LNCaP clone FGC (cell line): Measurements from ENCODE around the gene FYTTD1.

Experiments used
- DNase-seq: peaks from one replicate; pipeline ENCODE4 v3.0.0-alpha.2; 2011; ENCODE audit warnings: low read depth
- H3K4me3 ChIP-seq: 2 replicates; pipeline ENCODE4 v1.5.1; 2011; ENCODE audit warnings: mild to moderate bottlenecking, low read depth, low read length, control low read depth
- TF ChIP-seq, protein P1 (sequence below): IDR thresholded peaks from 2 replicates; pipeline ENCODE4 v1.5.1; 2012; ENCODE audit warnings: mild to moderate bottlenecking; ENCODE audit not compliant: control insufficient read depth, insufficient read depth; ENCODE audit errors: extremely low read depth

FYTTD1 gene

DNA sequence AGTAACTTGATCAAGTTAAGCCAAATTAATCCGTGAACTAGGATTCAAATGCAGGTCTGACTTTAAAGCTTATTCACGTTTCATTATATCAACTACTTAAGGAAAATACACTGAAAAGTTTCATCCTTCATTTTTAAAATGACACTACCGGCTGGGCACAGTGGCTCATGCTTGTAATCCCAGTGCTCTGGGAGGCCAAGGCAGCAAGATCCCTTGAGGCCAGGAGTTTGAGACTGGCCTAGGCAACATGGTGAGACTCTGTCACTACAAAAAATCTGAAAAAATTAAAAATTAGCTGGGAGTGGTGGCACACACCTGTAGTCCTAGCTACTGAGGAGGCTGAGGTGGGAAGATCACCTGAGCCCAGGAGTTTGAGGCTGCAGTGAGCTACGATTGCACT, 16.6 kb upstream of the FYTTD1 start:
- DNase-seq: no peak
- H3K4me3 ChIP-seq: no peak overlapping the region
- TF ChIP-seq, protein P1, sequence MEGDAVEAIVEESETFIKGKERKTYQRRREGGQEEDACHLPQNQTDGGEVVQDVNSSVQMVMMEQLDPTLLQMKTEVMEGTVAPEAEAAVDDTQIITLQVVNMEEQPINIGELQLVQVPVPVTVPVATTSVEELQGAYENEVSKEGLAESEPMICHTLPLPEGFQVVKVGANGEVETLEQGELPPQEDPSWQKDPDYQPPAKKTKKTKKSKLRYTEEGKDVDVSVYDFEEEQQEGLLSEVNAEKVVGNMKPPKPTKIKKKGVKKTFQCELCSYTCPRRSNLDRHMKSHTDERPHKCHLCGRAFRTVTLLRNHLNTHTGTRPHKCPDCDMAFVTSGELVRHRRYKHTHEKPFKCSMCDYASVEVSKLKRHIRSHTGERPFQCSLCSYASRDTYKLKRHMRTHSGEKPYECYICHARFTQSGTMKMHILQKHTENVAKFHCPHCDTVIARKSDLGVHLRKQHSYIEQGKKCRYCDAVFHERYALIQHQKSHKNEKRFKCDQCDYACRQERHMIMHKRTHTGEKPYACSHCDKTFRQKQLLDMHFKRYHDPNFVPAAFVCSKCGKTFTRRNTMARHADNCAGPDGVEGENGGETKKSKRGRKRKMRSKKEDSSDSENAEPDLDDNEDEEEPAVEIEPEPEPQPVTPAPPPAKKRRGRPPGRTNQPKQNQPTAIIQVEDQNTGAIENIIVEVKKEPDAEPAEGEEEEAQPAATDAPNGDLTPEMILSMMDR: no peak

DNA sequence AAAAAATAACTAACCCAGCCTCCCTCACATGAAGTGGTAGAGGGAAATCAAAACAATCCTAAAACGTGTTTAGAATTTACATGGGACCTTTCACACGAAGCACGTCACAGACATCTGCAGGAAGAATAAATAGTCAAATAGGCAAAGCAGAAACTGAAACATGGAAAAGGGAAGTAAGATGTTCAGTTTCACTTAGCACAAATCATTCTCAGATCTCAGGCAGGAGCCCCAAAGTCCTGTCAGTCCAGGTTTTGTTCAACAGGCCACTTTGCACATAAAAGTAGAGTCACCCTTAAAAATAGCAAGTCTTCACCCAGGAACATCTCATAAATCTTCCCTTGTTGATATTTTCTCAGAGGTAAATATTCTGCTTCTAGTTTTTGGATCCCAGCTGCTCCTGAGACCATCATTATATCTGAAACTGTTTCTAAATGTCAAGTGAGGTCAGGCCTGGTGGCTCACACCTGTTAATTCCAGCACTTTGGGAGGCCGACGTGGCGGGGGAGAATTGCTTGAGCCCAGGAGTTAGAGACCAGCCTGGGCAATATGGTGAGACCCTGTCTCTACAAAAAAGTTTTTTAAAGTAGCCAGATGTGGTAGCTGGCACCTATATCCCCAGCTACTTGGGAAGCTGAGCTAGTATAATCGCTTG, 14.9 kb upstream of the FYTTD1 start:
- TF ChIP-seq, protein P1: no peak
- H3K4me3 ChIP-seq: no peak overlapping the region
- no peak for DNase-seq

DNA sequence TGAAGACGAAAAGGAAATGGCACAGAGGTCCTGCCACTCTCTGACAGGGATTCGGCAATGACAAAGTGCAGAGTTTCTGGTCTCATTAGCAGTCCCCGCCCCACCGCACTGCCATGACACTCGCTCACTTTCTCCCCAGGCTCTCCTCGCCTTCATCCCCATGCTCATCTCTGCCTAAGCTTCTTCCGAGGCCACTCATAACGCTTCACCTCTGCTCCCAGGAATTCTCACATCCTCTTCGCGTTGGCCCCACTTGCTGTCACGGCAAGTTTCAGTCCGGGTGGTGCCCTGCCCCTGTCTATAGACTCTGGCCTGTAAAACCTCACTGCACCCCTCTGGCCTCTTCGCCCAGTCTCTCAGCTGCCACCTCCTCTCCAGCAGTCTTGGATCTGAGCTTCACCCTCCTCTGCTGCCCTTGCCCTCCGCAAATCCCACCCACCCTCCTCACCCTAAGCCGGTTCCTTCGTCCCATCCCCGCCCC, 13.6 kb upstream of the FYTTD1 start:
- no peak for DNase-seq
- H3K4me3 ChIP-seq: peak overlapping the region; percentile 72

DNA sequence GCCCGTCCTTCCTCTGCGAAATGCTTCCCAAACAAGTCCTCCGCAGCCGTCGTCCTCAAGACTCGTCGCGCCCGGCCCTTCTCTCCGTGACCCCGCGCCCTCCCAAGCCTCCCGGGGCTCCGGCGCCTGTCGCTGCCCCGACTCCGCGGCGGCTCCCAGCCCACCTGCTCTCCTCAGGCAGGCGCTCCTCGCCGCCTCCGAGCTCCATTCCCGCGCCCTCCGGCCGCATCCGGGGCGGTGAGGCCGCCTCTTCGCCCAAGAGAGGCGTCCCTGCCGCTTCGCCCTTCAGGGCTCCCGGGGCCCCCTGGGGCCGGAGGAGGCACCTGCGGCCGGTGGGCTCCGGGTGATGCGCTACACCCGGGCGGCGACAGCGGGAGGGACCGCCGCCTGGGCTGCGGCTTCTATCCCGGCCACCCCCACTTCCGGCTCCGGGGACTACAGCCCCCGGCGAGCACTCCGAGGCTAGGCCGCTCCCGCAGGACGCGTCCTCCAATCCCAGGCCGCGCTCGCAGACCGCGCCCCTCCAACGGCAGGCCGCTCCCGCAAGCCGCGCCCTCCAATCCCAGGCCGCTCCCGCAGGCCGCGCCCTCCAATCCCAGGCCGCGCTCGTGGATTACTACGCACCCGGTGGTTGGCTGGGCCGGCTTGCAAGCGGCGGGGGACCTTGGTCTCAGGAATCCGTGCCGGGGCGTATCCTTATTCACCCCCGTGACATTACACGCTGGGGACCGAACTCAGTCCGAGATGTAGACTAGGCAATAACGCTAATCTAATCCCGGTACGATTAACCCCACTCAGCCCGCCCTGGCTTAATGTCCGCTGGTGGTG, 13.0 kb upstream of the FYTTD1 start, which contains the start of gene RUBCN:
Gene RUBCN (minus strand): TSS at position 414 of the 828 bp plus-strand sequence. CDS start 185 bp downstream, at position 229.
- peak; percentile 76 for DNase-seq
- H3K4me3 ChIP-seq: peak within 1 kb of the TSS; percentile 72
- TF ChIP-seq, protein P1: no peak

More for the DNA sequence above, 13.6 kb upstream of the FYTTD1 start:
- TF ChIP-seq, protein P1: no peak

DNA sequence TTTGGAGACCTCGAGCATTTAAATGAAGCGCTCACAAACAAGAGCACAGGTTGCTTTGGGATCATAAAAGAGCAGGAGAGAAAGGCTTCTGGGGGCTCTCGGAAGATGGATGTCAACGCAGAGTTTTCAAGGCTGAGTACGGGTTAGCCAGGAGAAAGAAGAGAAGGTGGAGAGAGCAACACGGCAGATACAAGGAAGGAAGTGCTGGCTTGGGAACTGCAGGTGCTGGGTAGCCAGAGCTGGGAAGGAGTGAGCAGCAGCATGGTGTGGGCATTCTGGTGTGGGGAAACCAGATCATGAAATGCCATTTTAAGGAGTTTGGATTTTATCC, 12.4 kb upstream of the FYTTD1 start:
- TF ChIP-seq, protein P1: no peak
- H3K4me3 ChIP-seq: peak overlapping the region; percentile 72
- DNase-seq: no peak

DNA sequence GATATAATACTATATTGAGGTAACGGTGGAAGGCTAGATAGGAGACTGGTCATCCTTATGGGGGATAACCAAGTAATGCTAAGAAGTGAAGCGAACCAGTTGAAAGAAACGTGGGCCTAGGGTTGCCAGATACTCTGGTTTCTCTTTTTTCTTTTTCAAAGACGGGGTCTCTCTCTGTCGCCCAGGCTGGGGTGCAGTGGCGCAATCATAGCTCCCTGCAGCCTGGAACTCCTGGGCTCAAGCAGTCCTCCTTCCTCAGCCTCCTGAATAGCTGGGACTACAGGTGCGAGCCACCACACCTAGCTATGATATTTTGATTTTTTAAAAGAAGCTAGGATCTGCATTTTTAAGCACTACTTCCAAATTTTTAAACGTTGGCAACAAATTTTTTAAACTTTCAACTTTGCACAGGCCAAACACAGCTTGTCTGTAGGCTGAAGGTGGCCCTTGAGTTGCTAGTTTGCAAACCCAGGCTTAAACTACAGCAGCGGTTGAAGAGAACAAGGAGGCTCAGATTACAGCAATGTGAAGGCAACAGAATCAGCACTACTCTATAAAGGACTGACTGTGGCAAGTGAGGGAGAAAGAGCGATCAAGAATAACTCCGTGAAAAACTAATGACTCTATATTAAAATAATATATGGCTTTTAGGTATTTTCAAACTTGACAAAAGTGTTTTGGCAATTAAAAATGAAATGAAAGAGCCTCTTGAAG, 11.8 kb upstream of the FYTTD1 start:
- DNase-seq: no peak
- H3K4me3 ChIP-seq: peak overlapping the region; percentile 72
- TF ChIP-seq, protein P1: no peak
